Adrenal gland (tissue), 5 donors: ENCODE data around the gene SYNGR2.

Source experiments
- POLR2A ChIP-seq, 2 donors: fragments of 450-650 bp; IDR thresholded peaks; one replicate each; pipeline ENCODE4 v1.6.1; 2017; ENCODE audit warnings: antibody characterized with exemption in 2 of 2, mild to moderate bottlenecking in 2 of 2, moderate library complexity in 1 of 2
- TF ChIP-seq, protein P1 (sequence below), 6 experiments: fragments of 450-650 bp in 4 of 6; fragments of 200-600 bp in 2 of 6; sonication (generic) in 1 of 6; IDR thresholded peaks; 1 replicate in 5 of 6; 2 replicates in 1 of 6; pipeline versions ENCODE4 v1.5.1 to v1.8.0; 2016 to 2021; ENCODE audit warnings: antibody characterized with exemption in 6 of 6, mild to moderate bottlenecking in 2 of 6, moderate library complexity in 1 of 6
- donor health status: DM: no; HTN: no; CAD: no.

DNA sequence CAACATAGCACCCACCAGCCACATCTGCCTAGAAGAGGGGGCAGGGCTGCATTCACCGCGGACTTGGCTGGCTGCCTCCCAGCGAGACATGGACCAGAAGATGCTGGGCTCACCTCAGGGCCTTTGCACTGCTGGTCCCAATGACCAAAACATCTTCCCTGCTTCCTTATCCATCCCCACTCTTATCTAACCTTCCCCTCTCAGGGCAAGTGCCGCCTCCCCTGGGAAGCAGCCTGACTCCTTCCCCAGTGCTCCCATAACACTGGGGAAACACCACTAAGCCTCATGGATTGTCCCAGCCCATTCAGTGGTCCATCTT is 45.5 kb upstream of the SYNGR2 start:
- TF ChIP-seq, protein P1, sequence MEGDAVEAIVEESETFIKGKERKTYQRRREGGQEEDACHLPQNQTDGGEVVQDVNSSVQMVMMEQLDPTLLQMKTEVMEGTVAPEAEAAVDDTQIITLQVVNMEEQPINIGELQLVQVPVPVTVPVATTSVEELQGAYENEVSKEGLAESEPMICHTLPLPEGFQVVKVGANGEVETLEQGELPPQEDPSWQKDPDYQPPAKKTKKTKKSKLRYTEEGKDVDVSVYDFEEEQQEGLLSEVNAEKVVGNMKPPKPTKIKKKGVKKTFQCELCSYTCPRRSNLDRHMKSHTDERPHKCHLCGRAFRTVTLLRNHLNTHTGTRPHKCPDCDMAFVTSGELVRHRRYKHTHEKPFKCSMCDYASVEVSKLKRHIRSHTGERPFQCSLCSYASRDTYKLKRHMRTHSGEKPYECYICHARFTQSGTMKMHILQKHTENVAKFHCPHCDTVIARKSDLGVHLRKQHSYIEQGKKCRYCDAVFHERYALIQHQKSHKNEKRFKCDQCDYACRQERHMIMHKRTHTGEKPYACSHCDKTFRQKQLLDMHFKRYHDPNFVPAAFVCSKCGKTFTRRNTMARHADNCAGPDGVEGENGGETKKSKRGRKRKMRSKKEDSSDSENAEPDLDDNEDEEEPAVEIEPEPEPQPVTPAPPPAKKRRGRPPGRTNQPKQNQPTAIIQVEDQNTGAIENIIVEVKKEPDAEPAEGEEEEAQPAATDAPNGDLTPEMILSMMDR (IDR thresholded peaks at IDR 0.05): no peak
- TF ChIP-seq POLR2A (IDR thresholded peaks at IDR 0.05): no peak
